Upper lobe of right lung (tissue), 1 donor: ENCODE results near the gene ITGA2. TPM values are rescaled to one million over a fixed set of nuclear protein-coding genes. Genes with fewer than 3 reads are reported as not detected.

Experiments
- ATAC-seq: fragments of 200-7000 bp; cut with Tn5 transposase; one replicate; pipeline ENCODE4 v1.9.1; 2020; ENCODE audit warnings: mild to moderate bottlenecking, moderate library complexity
- DNase-seq: peaks from one replicate; pipeline ENCODE4 v3.0.0-alpha.2; 2020
- H3K27ac ChIP-seq: fragments of 200-600 bp; one replicate; pipeline ENCODE4 v1.8.0; 2022
- H3K27me3 ChIP-seq: fragments of 200-600 bp; one replicate; pipeline ENCODE4 v1.8.0; 2022; ENCODE audit warnings: mild to moderate bottlenecking
- H3K36me3 ChIP-seq: fragments of 200-600 bp; one replicate; pipeline ENCODE4 v1.8.0; 2022
- H3K4me1 ChIP-seq: fragments of 200-600 bp; one replicate; pipeline ENCODE4 v1.8.0; 2022
- H3K4me3 ChIP-seq: fragments of 200-600 bp; one replicate; pipeline ENCODE4 v1.8.0; 2022; ENCODE audit warnings: mild to moderate bottlenecking
- H3K9me3 ChIP-seq: fragments of 200-600 bp; one replicate; pipeline ENCODE4 v1.8.0; 2022
- CTCF ChIP-seq: fragments of 200-600 bp; IDR thresholded peaks from one replicate; pipeline ENCODE4 v1.8.0; 2022; ENCODE audit warnings: antibody characterized with exemption
- intact Hi-C: fragments of 100-400 bp; cut with DNase I; formaldehyde crosslinking; loops from one replicate; pipeline ENCODE4 v1.11.0; 2022
- total RNA-seq: library from RNA; stranded (reverse); fragmentation: NEBNext Ultra II Directional; extraction: Animal tissue kit (Norgen Biotek cat#: 25700); gene quantifications from one replicate; pipeline ENCODE4 v1.2.1, GENCODE V29; 2021
- donor health status: DM: no; HTN: yes; CAD: no; lungs with severe emphysema.

ITGA2 gene
- total RNA-seq, 1 donor from 2014 or later: 17.7 TPM

GRCh38 chr5:53029608-53030007, 40.5 kb downstream of the ITGA2 start:
- Histone ChIP-seq H3K4me3 (no peak overlapping the region), H3K9me3 (no peaks in the 10 kb centered on the region), H3K36me3 (no peaks in the 10 kb centered on the region), H3K27ac (no peak overlapping the region), H3K4me1 (peaks cover 21% of the 10 kb centered on the region), H3K27me3 (no peaks in the 10 kb centered on the region)
- no peak for TF ChIP-seq CTCF
- ATAC-seq (no peak), DNase-seq (no peak)
- intact Hi-C loops: no loop called here

DNA sequence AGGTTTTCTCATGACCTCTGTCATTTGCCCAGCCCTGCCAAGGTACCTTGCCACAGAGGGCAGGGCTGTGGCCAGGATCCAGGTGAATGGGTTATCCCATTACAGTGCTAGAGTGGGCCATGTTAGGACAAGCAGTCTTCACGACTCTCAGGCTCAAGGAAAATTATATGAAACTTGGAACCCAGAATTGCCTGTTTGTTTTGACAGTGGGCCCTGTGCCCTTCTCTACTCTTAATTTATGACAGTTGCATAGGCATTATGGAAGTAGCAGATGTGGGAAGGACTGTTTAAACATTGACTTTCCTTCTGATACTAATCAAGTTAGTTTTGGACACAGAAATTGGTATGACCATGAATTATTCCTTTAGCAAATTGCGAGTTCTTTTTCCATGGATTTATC, 41.7 kb downstream of the ITGA2 start:
- no peak overlapping the region for H3K4me3 ChIP-seq
- intact Hi-C loops: no loop called here
- H3K27ac ChIP-seq: peak overlapping the region; percentile 63
- no peaks in the 10 kb centered on the region for H3K9me3 ChIP-seq
- H3K27me3 ChIP-seq: no peaks in the 10 kb centered on the region
- DNase-seq: no peak
- no peaks in the 10 kb centered on the region for H3K36me3 ChIP-seq
- TF ChIP-seq CTCF: no peak
- ATAC-seq: peak; percentile 22
- H3K4me1 ChIP-seq: peaks cover 18% of the 10 kb centered on the region

DNA sequence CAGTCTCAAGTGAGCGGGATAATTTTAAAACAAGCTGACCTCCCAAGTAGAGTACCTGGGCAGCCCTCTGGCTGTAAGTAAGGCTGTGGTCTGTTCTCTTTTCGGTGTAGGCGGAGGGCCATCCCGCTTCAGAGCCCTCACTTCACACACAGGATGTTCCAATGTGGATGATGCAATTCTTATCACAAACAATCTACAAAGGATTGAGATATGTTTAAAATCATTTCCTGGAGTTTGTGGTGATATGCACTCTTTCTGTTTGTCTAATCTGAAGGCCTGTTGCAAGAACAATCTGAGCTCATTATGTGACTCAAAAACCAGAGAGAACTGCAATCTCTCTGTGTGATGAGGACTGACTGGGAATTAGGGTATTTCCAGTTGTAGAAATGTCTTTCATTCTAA, 42.5 kb downstream of the ITGA2 start:
- no peak for DNase-seq
- H3K27ac ChIP-seq: peak overlapping the region; percentile 63
- no peak overlapping the region for H3K4me3 ChIP-seq
- H3K4me1 ChIP-seq: peaks cover 19% of the 10 kb centered on the region
- TF ChIP-seq CTCF: no peak
- intact Hi-C loops: no loop called here
- peak; percentile 78 for ATAC-seq
- no peaks in the 10 kb centered on the region for H3K27me3 ChIP-seq
- no peaks in the 10 kb centered on the region for H3K9me3 ChIP-seq
- no peaks in the 10 kb centered on the region for H3K36me3 ChIP-seq

DNA sequence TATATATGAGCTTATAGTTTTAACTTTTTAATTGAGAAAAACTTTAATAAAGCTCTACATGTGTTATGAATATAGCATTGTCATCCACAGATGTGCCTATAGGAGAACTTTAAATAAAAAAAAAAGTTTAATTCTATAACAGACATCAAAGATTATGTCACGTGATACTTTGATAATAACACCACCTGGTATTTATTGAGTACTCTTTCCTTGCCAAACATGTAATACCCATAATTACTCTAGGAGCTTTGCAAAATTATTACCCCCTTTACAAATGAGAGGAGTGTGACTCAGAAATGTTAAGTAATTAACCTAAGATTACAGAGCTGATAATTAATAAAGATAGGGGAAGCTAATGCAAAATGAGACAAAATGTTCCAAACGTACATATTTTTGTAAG, 43.0 kb downstream of the ITGA2 start:
- intact Hi-C loops: no loop called here
- ATAC-seq: no peak

DNA sequence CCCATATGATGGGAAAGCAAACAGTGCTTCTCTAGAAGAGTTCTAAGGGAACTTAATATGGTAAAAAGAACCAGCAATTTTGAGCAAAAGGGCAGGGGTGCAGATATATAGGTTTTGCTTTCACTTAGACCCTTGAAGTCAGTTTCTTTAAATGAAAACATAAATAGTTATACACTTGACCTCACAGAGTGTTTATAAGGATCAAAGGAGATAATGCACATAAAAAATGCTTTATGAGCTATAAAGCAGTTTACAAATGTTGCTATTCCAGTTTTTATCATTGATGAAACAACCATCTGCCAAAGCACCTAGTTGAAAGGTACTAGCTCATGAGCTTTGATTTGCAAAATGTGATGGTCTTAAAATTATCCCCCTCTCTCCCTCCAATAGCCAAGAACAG, 45.7 kb downstream of the ITGA2 start:
- Histone ChIP-seq H3K27me3 (no peaks in the 10 kb centered on the region), H3K9me3 (no peaks in the 10 kb centered on the region), H3K4me1 (peaks cover 41% of the 10 kb centered on the region), H3K27ac (no peak overlapping the region), H3K4me3 (no peak overlapping the region), H3K36me3 (no peaks in the 10 kb centered on the region)
- intact Hi-C loops: no loop called here
- DNase-seq: no peak
- ATAC-seq: no peak
- no peak for TF ChIP-seq CTCF

More for the DNA sequence above, 43.0 kb downstream of the ITGA2 start:
- no peaks in the 10 kb centered on the region for H3K36me3 ChIP-seq
- no peak for DNase-seq
- no peaks in the 10 kb centered on the region for H3K9me3 ChIP-seq
- H3K27ac ChIP-seq: peak overlapping the region; percentile 63
- no peak overlapping the region for H3K4me3 ChIP-seq
- H3K27me3 ChIP-seq: no peaks in the 10 kb centered on the region
- TF ChIP-seq CTCF: no peak
- H3K4me1 ChIP-seq: peaks cover 24% of the 10 kb centered on the region

GRCh38 chr5:53035868-53036381, 46.8 kb downstream of the ITGA2 start:
- Histone ChIP-seq H3K9me3 (no peaks in the 10 kb centered on the region), H3K27ac (no peak overlapping the region), H3K27me3 (no peaks in the 10 kb centered on the region), H3K4me3 (no peak overlapping the region), H3K4me1 (peaks cover 45% of the 10 kb centered on the region), H3K36me3 (no peaks in the 10 kb centered on the region)
- TF ChIP-seq CTCF: no peak
- intact Hi-C loops: no loop called here
- DNase-seq: no peak
- no peak for ATAC-seq
